Activated CD4-positive, alpha-beta T cell treated with anti-CD3 and anti-CD28 coated beads, Interleukin-2, amount 50 U/mL, for 4 hours (primary cell): ENCODE data around the gene LRRC40.
"Not testable (repeated sequence)": the region's sequence is repeated elsewhere in the genome, so short reads cannot be mapped to it uniquely, and the experiment has no call there.

ENCODE experiments used
- DNase-seq, 2 experiments: peaks; one replicate each; pipeline ENCODE4 v3.0.0-alpha.2; 2020

LRRC40 gene

GRCh38 chr1:70205434-70206118, at the start of gene LRRC40:
Gene LRRC40 (minus strand): TSS chr1:70205579. CDS start chr1:70205540, 39 bp downstream.
- peak; percentile 93 to 95 for DNase-seq

GRCh38 chr1:70248729-70249128, 43.4 kb upstream of the LRRC40 start:
- DNase-seq, result no peak

GRCh38 chr1:70247768-70248167, 42.4 kb upstream of the LRRC40 start:
- no peak for DNase-seq

GRCh38 chr1:70247122-70247521, 41.7 kb upstream of the LRRC40 start:
- DNase-seq, result no peak

GRCh38 chr1:70239940-70240339, 34.6 kb upstream of the LRRC40 start:
- no peak for DNase-seq

- no peak for DNase-seq
These were observed 29.4 kb upstream of the LRRC40 start for GRCh38 chr1:70234733-70235132.

GRCh38 chr1:70231475-70231874, 26.1 kb upstream of the LRRC40 start:
- DNase-seq, result no peak

- no peak for DNase-seq
These were observed 23.3 kb upstream of the LRRC40 start for GRCh38 chr1:70228670-70229069.

GRCh38 chr1:70227439-70227838, 22.1 kb upstream of the LRRC40 start:
- no peak for DNase-seq

- no peak for DNase-seq
These were observed 19.6 kb upstream of the LRRC40 start for GRCh38 chr1:70224954-70225353.

GRCh38 chr1:70222716-70223235, 17.4 kb upstream of the LRRC40 start:
- DNase-seq, result no peak

- peak; percentile 97 for DNase-seq
These were observed 16.1 kb upstream of the LRRC40 start, which contains the start of gene SRSF11 for GRCh38 chr1:70221238-70222121. Gene SRSF11 (plus strand): TSS chr1:70221380. CDS start chr1:70221637, 257 bp downstream.

- DNase-seq, result no peak
These were observed 15.3 kb upstream of the LRRC40 start for GRCh38 chr1:70220517-70221237.

- no peak for DNase-seq
These were observed 14.6 kb upstream of the LRRC40 start for GRCh38 chr1:70220015-70220414.

- no peak for DNase-seq
These were observed 6.2 kb upstream of the LRRC40 start for GRCh38 chr1:70211541-70211940.

- DNase-seq, result no peak
These were observed 5.4 kb upstream of the LRRC40 start for GRCh38 chr1:70210820-70211219.

GRCh38 chr1:70208292-70208691, 2.9 kb upstream of the LRRC40 start:
- DNase-seq, result no peak

GRCh38 chr1:70207492-70207891, 2.1 kb upstream of the LRRC40 start:
- no peak for DNase-seq

- DNase-seq, result not testable (repeated sequence)
These were observed 1.5 kb upstream of the LRRC40 start for GRCh38 chr1:70206833-70207232.

- no peak for DNase-seq
These were observed 327 bp downstream of the LRRC40 start for GRCh38 chr1:70205071-70205433.

GRCh38 chr1:70204600-70204999, 779 bp downstream of the LRRC40 start:
- no peak for DNase-seq

GRCh38 chr1:70204139-70204538, 1.2 kb downstream of the LRRC40 start:
- no peak for DNase-seq

- DNase-seq, result no peak
These were observed 3.1 kb downstream of the LRRC40 start for GRCh38 chr1:70202173-70202758.
